ENCODE results near the gene CPXM1.

Gene CPXM1

DNA sequence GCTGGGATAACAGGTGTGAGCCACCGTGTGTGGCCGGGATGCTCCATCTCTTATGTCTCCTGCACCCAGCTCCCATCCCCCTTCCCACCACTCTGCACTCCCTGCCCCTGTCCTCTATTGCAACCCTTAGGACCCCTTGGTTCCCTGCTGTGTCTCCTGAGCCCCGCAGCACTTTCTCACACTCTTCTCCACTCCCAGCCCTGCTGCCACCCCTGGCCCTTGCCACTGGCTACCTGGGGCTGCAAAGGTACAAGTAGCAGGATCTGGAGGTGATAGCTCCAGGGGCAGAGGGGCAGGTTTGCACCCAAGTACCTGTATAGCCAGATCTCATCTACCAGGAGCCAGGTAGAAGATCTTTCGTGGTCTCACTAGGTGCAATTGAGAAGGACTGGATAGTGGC is 6.6 kb upstream of the CPXM1 start:
- Histone ChIP-seq H3K9me3 (ENCODE audit: insufficient read depth, low read depth, low read length) (no peaks in the 10 kb centered on the region), H3K4me2 (ENCODE audit: low read depth, low read length, poor library complexity, severe bottlenecking) (no peak overlapping the region), H4K20me1 (ENCODE audit: insufficient read depth, low read length, poor library complexity, severe bottlenecking) (no peaks in the 10 kb centered on the region), H3K79me2 (ENCODE audit: insufficient read depth, low read length) (no peaks in the 10 kb centered on the region), H3K9me2 (replicated peaks; ENCODE audit: low read depth, low read length) (no peaks in the 10 kb centered on the region), H3K9ac (ENCODE audit: low read depth, low read length, poor library complexity, severe bottlenecking) (no peak overlapping the region), H3F3A (ENCODE audit: low read depth) (no peaks in the 10 kb centered on the region), H2AFZ (ENCODE audit: low read length) (no peak overlapping the region), H3K4me1 (ENCODE audit: insufficient read depth, low read length, poor library complexity, severe bottlenecking) (peaks cover 8% of the 10 kb centered on the region), H3K36me3 (ENCODE audit: insufficient read depth, low read length) (no peaks in the 10 kb centered on the region), H3K4me3 (ENCODE audit: low read length, poor library complexity, severe bottlenecking) (no peak overlapping the region), H3K27me3 (ENCODE audit: insufficient read depth, low read length, poor library complexity, severe bottlenecking) (no peaks in the 10 kb centered on the region)
- TF ChIP-seq, protein P1, sequence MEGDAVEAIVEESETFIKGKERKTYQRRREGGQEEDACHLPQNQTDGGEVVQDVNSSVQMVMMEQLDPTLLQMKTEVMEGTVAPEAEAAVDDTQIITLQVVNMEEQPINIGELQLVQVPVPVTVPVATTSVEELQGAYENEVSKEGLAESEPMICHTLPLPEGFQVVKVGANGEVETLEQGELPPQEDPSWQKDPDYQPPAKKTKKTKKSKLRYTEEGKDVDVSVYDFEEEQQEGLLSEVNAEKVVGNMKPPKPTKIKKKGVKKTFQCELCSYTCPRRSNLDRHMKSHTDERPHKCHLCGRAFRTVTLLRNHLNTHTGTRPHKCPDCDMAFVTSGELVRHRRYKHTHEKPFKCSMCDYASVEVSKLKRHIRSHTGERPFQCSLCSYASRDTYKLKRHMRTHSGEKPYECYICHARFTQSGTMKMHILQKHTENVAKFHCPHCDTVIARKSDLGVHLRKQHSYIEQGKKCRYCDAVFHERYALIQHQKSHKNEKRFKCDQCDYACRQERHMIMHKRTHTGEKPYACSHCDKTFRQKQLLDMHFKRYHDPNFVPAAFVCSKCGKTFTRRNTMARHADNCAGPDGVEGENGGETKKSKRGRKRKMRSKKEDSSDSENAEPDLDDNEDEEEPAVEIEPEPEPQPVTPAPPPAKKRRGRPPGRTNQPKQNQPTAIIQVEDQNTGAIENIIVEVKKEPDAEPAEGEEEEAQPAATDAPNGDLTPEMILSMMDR (conservative IDR thresholded peaks at IDR 0.05; ENCODE audit: low read length): no peak
- TF ChIP-seq EZH2phosphoT487 (IDR thresholded peaks at IDR 0.05; ENCODE audit: borderline replicate concordance): no peak

DNA sequence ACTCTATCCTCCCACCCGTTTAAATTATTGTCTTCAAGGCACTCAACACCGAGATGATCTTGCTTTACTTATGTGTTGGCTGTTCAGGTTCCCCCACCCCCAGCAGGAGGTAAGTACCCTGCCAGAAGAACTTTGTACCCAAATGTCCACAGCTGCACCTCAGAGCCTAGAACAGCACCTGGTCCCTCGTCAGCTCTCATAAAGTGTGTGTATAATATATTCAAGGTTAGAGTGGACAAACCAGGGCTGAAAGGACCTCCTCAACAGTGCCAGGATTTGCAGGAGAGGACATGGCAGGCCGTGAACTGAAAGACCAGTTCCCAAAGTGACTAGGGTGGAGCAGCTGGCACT is 5.9 kb upstream of the CPXM1 start:
- Histone ChIP-seq H4K20me1 (ENCODE audit: insufficient read depth, low read length, poor library complexity, severe bottlenecking) (no peaks in the 10 kb centered on the region), H3K9me2 (replicated peaks; ENCODE audit: low read depth, low read length) (no peaks in the 10 kb centered on the region), H3K27me3 (ENCODE audit: insufficient read depth, low read length, poor library complexity, severe bottlenecking) (no peaks in the 10 kb centered on the region), H3K9me3 (ENCODE audit: insufficient read depth, low read depth, low read length) (no peaks in the 10 kb centered on the region), H3K36me3 (ENCODE audit: insufficient read depth, low read length) (no peaks in the 10 kb centered on the region), H3F3A (ENCODE audit: low read depth) (peaks cover 3% of the 10 kb centered on the region; the same call in 1 of the 2 replicates), H3K4me3 (ENCODE audit: low read length, poor library complexity, severe bottlenecking) (no peak overlapping the region), H3K9ac (ENCODE audit: low read depth, low read length, poor library complexity, severe bottlenecking) (no peak overlapping the region), H3K79me2 (ENCODE audit: insufficient read depth, low read length) (no peaks in the 10 kb centered on the region), H3K4me2 (ENCODE audit: low read depth, low read length, poor library complexity, severe bottlenecking) (no peak overlapping the region), H3K4me1 (ENCODE audit: insufficient read depth, low read length, poor library complexity, severe bottlenecking) (peaks cover 13% of the 10 kb centered on the region), H2AFZ (ENCODE audit: low read length) (no peak overlapping the region)
- TF ChIP-seq, protein P1 (conservative IDR thresholded peaks at IDR 0.05; ENCODE audit: low read length): no peak
- TF ChIP-seq EZH2phosphoT487 (IDR thresholded peaks at IDR 0.05; ENCODE audit: borderline replicate concordance): no peak

DNA sequence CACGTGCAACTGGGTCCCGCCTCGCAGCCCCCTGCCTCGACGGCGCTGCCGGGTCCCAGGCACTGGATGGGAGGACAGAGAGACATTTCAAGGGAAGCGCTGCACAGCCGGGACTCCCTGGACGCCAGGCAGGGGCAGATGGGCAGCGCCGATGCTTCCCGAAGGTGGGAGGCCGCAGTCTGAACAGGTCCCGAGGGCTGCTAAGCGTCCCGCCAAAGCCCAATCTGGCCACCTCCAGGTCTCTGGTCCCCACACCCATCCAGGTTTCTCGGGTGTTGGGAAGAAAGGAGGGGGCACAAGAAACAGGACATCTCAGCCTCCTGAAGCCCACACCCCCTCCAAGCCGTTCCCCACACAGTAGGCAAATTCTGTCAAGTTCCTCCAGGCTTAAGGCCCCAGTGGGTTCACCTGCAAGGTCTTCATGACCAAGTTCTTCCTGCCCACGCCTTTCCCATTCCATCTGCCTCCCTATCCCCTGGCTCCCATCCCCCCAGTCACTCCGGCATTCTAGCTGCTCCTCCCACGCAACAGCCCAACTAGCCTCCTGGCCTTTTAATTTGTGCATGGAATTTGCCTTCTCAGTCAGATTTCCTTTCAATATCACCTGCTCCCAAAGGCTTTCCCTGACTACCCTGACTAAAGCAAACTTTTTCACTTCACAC is 5.4 kb upstream of the CPXM1 start:
- H3K27me3 ChIP-seq (ENCODE audit: insufficient read depth, low read length, poor library complexity, severe bottlenecking): no peaks in the 10 kb centered on the region
- H3K4me3 ChIP-seq (ENCODE audit: low read length, poor library complexity, severe bottlenecking): no peak overlapping the region
- H3F3A ChIP-seq (ENCODE audit: low read depth): peaks cover 8% of the 10 kb centered on the region; the same call in 1 of the 2 replicates
- no peak overlapping the region for H3K9ac ChIP-seq (ENCODE audit: low read depth, low read length, poor library complexity, severe bottlenecking)
- no peaks in the 10 kb centered on the region for H3K79me2 ChIP-seq (ENCODE audit: insufficient read depth, low read length)
- H3K4me1 ChIP-seq (ENCODE audit: insufficient read depth, low read length, poor library complexity, severe bottlenecking): peaks cover 15% of the 10 kb centered on the region
- no peaks in the 10 kb centered on the region for H3K9me3 ChIP-seq (ENCODE audit: insufficient read depth, low read depth, low read length)
- no peak overlapping the region for H3K4me2 ChIP-seq (ENCODE audit: low read depth, low read length, poor library complexity, severe bottlenecking)
- no peak overlapping the region for H2AFZ ChIP-seq (ENCODE audit: low read length)
- H3K36me3 ChIP-seq (ENCODE audit: insufficient read depth, low read length): no peaks in the 10 kb centered on the region
- no peak for TF ChIP-seq EZH2phosphoT487 (IDR thresholded peaks at IDR 0.05; ENCODE audit: borderline replicate concordance)
- TF ChIP-seq, protein P1 (conservative IDR thresholded peaks at IDR 0.05; ENCODE audit: low read length): no peak
- H4K20me1 ChIP-seq (ENCODE audit: insufficient read depth, low read length, poor library complexity, severe bottlenecking): no peaks in the 10 kb centered on the region
- no peaks in the 10 kb centered on the region for H3K9me2 ChIP-seq (replicated peaks; ENCODE audit: low read depth, low read length)

Data from Loucy (cell line).